Anterior cingulate cortex (tissue), 58 donors: ENCODE results near the gene WFDC8.
"Not testable (repeated sequence)": the region's sequence is repeated elsewhere in the genome, so short reads cannot be mapped to it uniquely, and the experiment has no call there.

Experiments used
- DNase-seq, 58 donors: peaks; one replicate each; lab custom pipeline; 2025; lab: John Stamatoyannopoulos, UW

The WFDC8 gene

GRCh38 chr20:45579184-45579583, at the start of gene WFDC8:
WFDC8 (minus strand) TSS chr20:45579284; CDS start chr20:45579247, 37 bp downstream.
- no peak for DNase-seq

- no peak for DNase-seq
Measured at GRCh38 chr20:45626540-45626939, 47.5 kb upstream of the WFDC8 start.

GRCh38 chr20:45621593-45621992, 42.5 kb upstream of the WFDC8 start:
- DNase-seq: no peak

GRCh38 chr20:45617591-45617990, 38.5 kb upstream of the WFDC8 start:
- DNase-seq: no peak

- DNase-seq: no peak
Measured at GRCh38 chr20:45612314-45612713, 33.2 kb upstream of the WFDC8 start.

GRCh38 chr20:45611054-45611453, 32.0 kb upstream of the WFDC8 start:
- peak in 2 of 58 donors; percentile 5 to 22 for DNase-seq

- DNase-seq: no peak
Measured at GRCh38 chr20:45607810-45608209, 28.7 kb upstream of the WFDC8 start.

- no peak for DNase-seq
Measured at GRCh38 chr20:45595235-45595634, 16.2 kb upstream of the WFDC8 start.

- DNase-seq: no peak
Measured at GRCh38 chr20:45593498-45593897, 14.4 kb upstream of the WFDC8 start.

- no peak for DNase-seq
Measured at GRCh38 chr20:45592574-45593189, 13.6 kb upstream of the WFDC8 start.

GRCh38 chr20:45589725-45590124, 10.6 kb upstream of the WFDC8 start:
- no peak for DNase-seq

GRCh38 chr20:45588800-45589199, 9.7 kb upstream of the WFDC8 start:
- no peak for DNase-seq

- DNase-seq: not testable (repeated sequence)
Measured at GRCh38 chr20:45585986-45586385, 6.9 kb upstream of the WFDC8 start.

- not testable (repeated sequence) for DNase-seq
Measured at GRCh38 chr20:45584294-45584693, 5.2 kb upstream of the WFDC8 start.

GRCh38 chr20:45583502-45583901, 4.4 kb upstream of the WFDC8 start:
- DNase-seq: no peak

GRCh38 chr20:45581702-45582101, 2.6 kb upstream of the WFDC8 start:
- no peak for DNase-seq

- DNase-seq: no peak
Measured at GRCh38 chr20:45578231-45578630, 853 bp downstream of the WFDC8 start.

- DNase-seq: no peak
Measured at GRCh38 chr20:45576995-45577394, 2.1 kb downstream of the WFDC8 start.

- no peak for DNase-seq
Measured at GRCh38 chr20:45575931-45576330, 3.2 kb downstream of the WFDC8 start.

GRCh38 chr20:45569650-45570049, 9.4 kb downstream of the WFDC8 start:
- DNase-seq: not testable (repeated sequence)

GRCh38 chr20:45564760-45565276, 14.3 kb downstream of the WFDC8 start:
- no peak for DNase-seq

GRCh38 chr20:45555198-45555597, 23.9 kb downstream of the WFDC8 start:
- no peak for DNase-seq

- no peak for DNase-seq
Measured at GRCh38 chr20:45552456-45552855, 26.6 kb downstream of the WFDC8 start.
